Dedifferentiated amniotic fluid mesenchymal stem cell (primary cell): Measurements from ENCODE around the gene PITX3.
A peak's percentile ranks its signal among the peaks of the same experiment; 100 is the strongest.
"Not testable (repeated sequence)": the region's sequence is repeated elsewhere in the genome, so short reads cannot be mapped to it uniquely, and the experiment has no call there.

ENCODE experiments used
- DNase-seq: peaks from one replicate; pipeline ENCODE4 v3.0.0-alpha.2; 2016; ENCODE audit errors: extremely low spot score

Gene PITX3

DNA sequence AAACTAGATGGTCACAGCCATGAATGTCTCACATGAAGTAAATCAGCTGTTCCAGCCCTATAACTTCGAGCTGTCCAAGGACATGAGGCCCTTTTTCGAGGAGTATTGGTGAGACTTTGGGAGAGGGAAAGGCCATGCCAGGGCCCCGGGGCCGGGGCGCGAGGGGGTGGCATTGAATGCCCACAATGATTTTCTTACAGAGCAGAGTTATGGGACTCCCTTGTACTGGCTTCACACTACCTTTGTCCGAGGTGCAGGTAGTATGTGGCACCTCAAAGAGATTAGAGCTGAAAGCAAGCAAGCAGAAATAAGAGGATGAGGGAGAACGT is 14.8 kb downstream of the PITX3 start:
- no peak for DNase-seq

DNA sequence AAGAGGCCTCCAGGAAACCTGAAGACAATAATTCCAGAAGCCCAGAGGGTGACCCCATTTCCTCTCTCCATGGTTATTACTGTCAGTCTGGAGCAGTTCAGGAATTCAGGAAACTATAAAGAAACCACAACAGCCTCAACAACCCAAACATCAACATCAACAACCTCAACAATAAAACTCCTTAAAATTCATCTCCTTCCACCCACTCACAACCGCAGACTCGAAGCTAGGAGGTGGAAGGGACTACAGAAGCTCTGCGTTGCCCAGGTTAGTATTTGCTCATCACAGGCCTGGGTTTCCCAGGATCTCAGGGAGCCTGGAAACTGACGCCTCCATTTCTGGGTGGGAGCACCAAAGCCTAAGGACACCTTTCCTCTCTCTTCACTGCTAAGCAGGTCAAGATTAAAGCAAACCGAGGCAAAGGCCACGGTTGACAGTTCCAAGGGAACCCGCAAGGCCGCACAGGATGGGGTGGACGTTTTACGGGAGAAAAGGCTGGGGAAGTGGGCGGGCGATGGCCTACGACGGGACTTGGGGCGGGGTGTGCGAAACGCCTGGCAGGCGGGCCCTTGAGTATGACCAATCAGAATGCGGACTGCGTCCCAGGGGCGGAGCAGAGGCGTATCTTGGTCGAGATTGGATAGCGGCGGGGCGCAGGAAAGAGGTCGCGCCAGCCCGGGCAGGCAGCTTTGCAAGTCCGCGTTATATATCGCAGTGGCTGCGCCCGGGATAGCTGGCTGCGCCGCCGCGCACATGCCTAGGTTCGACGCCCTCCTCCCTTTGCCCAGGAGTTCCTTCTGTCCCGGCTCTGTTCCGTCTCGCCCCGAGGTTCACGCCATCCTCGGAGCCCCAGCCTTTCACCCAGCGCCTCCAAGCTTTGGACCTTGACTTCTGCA is 15.4 kb downstream of the PITX3 start, which contains the start of gene ELOVL3:
Gene ELOVL3, plus strand, starts transcription at position 654 of the 896 bp plus-strand sequence. CDS start 250 bp downstream, outside the sequence.
- DNase-seq = peak; percentile 94

DNA sequence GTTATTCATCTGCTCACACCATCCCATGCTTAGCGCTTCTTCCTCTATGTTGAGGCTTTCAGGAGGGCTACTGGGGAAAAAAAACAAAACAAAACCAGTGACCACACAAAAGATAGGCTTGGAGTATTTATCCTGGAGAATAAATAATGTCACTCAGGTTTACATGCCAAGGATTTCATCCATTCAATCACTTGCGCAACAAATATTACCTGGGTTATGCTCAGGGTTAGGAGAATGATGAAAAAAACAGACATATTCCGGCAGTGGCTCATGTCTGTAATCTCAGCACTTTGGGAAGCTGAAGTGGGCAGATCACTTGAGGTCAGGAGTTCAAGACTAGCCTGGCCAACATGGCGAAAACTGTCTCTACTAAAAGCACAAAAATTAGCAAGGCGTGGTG is 18.5 kb downstream of the PITX3 start:
- DNase-seq = no peak

DNA sequence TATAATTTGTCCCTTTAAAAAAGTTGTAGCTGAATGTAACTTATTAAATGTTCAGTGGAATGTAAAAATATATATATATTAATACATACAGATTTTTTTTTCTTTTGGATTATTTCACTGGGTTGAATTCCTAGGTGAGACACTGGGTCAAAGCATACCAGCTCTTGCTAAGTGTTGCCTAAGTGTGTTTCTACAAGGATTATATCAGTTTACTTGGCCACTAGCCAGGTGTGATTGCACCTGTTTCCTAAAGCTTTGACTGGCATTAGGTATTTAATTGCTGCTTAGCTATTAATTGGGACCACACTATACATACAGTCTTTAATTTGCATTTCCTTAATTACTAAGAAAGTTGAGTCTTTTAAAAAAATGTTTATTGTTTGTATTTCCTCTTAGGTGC is 20.7 kb downstream of the PITX3 start:
- DNase-seq = no peak

- DNase-seq = no peak
Measured at GRCh38 chr10:102219370-102219769, 21.9 kb downstream of the PITX3 start.

DNA sequence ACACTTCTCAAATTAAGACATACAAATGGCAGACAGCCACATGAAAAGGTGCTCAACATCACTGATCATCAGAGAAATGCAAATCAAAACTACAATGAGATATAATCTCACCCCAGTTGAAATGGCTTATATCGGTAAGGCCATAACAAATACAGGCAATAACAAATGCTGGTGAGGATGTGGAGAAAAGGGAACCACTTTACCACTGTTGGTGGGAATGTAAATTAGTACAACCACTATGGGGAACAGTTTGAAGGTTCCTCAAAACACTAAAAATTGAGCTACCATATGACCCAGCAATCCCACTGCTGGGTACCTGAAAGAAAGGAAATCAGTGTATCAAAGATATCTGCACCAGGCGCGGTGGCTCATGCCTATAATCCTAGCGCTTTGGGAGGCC is 27.7 kb downstream of the PITX3 start:
- not testable (repeated sequence) for DNase-seq

GRCh38 chr10:102211615-102212299 is 29.6 kb downstream of the PITX3 start:
- no peak for DNase-seq

- DNase-seq = peak; percentile 28
Measured at GRCh38 chr10:102208311-102209035, 32.8 kb downstream of the PITX3 start.

- DNase-seq = no peak
Measured at GRCh38 chr10:102202386-102202785, 38.9 kb downstream of the PITX3 start.

- no peak for DNase-seq
Measured at GRCh38 chr10:102200751-102201640, 40.3 kb downstream of the PITX3 start.

GRCh38 chr10:102198027-102198426 is 43.3 kb downstream of the PITX3 start:
- DNase-seq = no peak

- DNase-seq = no peak
Measured at GRCh38 chr10:102196893-102197292, 44.4 kb downstream of the PITX3 start.

- no peak for DNase-seq
Measured at GRCh38 chr10:102195296-102195870, 45.9 kb downstream of the PITX3 start.

DNA sequence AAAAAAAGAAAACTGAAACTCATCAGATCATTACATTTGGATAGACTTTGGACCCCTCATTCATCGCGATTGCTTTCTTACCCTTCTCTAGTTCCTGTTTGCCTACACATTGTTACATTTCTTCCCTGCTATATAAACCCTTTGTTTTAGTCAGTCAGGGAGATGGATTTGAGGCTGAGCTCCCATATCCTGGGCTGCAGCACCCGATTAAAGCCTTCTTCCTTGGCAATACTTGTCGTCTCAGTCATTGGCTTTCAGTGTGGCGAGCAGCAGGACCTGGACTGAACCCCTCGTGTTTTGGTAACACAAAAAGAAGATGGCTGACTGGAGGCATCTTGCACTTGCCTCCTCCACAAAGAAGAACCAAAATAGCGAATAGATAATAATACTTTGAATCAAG is 49.4 kb downstream of the PITX3 start:
- DNase-seq = no peak

DNA sequence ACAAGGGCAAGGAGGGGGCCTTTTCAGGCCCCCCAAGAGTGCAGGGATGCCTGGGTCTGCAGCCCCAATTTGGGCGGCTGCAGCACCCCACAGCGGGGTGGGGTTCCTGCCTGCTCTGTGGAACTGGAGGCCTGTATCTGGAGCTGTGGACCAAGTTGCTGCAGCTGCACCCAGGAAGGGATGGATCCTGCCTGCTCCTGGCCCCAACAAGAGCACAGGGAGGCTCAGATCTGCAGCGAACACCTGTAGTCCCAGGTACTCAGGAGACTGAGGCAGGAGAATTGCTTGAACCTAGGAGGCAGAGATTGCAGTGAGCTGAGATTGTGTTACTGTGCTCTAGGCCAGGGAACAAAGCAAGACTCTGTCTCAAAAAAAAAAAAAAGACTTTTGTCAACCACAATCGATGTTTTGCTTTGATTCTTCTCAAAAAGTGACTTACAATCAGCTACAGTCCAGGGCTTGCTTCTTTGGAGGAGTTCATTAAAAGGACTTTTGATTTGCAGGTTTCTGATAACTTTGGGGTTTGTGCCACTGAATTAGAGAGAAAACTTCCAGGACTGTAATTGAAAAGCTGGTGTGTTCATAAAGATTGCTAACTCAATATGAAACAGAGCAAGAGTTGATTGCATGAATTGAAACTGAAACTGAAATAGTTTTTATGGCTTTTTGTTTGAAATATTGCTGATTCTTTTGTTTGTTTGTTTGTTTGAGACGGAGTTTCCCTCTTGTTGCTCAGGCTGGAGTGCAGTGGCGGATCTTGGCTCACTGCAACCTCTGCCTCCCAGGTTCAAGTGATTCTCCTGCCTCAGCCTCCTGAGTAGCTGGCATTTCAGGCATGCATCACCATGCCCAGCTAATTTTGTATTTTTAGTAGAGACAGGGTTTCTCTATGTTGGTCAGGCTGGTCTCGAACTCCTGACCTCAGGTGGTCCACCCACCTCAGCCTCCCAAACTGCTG is 52.1 kb downstream of the PITX3 start:
- not testable (repeated sequence) for DNase-seq

- DNase-seq = no peak
Measured at GRCh38 chr10:102188298-102188940, 52.9 kb downstream of the PITX3 start.

DNA sequence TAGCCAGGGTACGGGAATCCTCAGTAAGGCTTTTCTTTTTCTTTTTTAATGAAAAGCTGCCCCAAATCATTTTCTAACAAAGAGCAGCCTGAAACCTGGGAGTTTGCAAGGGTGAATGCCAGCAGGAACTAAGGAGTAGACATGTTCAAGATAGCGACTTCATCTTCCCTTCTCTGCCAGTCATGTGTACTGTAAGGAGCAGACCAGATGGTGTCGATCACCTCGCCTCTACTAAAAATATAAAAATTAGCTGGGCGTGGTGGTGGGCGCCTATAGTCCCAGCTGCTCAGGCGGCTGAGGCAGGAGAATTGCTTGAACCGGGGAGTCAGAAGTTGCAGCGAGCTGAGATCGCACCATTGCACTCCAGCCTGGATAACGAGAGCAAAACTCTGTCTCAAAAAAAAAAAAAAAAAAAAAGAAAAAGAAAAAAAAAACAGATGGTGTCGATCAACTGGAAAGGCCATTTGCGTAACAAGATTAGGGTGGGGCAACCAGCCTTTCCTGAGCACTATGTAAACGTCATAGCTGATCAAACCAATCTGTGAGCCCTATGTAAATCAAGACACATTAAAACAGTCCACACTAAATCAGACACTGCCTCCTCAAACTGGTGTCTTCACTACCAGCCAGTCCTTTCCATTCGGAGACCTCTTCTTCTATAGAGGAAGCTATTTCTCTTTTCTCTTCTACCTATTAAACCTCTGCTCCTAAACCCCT is 55.3 kb downstream of the PITX3 start:
- no peak for DNase-seq

DNA sequence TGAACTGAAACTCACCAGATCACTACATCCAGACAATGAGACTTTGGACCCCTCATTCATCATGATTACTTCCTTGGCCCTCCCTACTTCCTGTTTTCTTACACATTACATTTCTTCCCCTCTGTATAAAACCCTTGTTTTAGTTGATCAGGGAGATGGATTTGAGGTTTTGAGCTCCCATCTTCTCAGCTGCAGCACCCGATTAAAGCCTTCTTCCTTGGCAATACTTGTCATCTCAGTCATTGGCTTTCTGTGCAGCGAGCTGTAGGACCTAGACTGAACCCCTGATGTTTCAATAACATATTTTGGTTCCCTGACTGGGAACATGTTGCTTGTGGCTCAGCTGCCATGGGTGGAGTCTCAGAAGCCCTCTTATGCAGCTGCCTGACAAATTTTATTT is 56.0 kb downstream of the PITX3 start:
- DNase-seq = no peak

- DNase-seq = no peak
Measured at GRCh38 chr10:102184606-102185005, 56.7 kb downstream of the PITX3 start.
